ENCODE results near the gene CACNA1E. TPM values are rescaled to one million over a fixed set of nuclear protein-coding genes. Genes with fewer than 3 reads are reported as not detected.

The CACNA1E gene
- total RNA-seq, 1 experiment from 2014 or later, result 0.46 TPM

DNA sequence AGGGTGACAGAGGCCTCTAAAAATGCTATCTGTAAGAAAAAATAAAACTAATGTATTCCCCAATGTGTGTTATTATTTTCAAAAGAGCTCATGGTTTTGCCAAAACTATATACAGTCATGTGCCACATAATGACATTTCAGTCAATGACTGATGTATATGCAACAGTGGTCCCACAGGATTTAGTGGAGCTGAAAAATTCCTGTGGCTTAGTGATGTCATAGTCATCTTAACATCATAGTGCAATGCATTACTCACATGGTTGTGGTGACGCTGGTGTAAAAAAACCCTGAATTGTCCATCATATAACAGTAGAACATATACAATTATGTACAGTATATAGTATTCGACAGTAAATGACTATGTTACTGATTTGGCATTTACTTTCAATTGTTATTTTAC is 172.4 kb downstream of the CACNA1E start:
- Histone ChIP-seq H2BK12ac (ENCODE audit: insufficient read length, low read depth, low read length) (no peak overlapping the region), H4K20me1 (ENCODE audit: control insufficient read depth, insufficient read depth, insufficient read length) (no peaks in the 10 kb centered on the region), H3K14ac (ENCODE audit: insufficient read depth, low read length) (no peak overlapping the region), H2BK5ac (ENCODE audit: insufficient read length, low read length) (no peak overlapping the region), H3K9ac (ENCODE audit: extremely low read depth, insufficient read length, low read length) (no peak overlapping the region), H4K91ac (ENCODE audit: insufficient read length, low read depth, low read length) (no peak overlapping the region), H3K79me2 (ENCODE audit: insufficient read depth, low read length) (no peaks in the 10 kb centered on the region), H4K8ac (replicated peaks; ENCODE audit: insufficient read length, low read depth, low read length) (no peak overlapping the region), H2AFZ (ENCODE audit: low read length) (no peak overlapping the region), H3K79me1 (ENCODE audit: insufficient read depth, low read depth, low read length, poor library complexity, severe bottlenecking) (no peaks in the 10 kb centered on the region), H2BK15ac (ENCODE audit: low read depth, low read length) (no peak overlapping the region), H3K4me1 (ENCODE audit: insufficient read depth, low read length) (no peaks in the 10 kb centered on the region; the same call in 1 of the 2 replicates), H2BK20ac (ENCODE audit: low read depth, low read length, poor library complexity, severe bottlenecking) (no peak overlapping the region), H3T11ph (ENCODE audit: low read length) (no peak overlapping the region), H3K27me3 (ENCODE audit: insufficient read depth, low read length) (no peaks in the 10 kb centered on the region), H3K18ac (ENCODE audit: insufficient read length, low read depth, low read length) (no peak overlapping the region), H3K23me2 (ENCODE audit: insufficient read length, low read depth, low read length, poor library complexity, severe bottlenecking) (no peaks in the 10 kb centered on the region), H2AK5ac (ENCODE audit: insufficient read length, low read length) (no peak overlapping the region), H4K5ac (ENCODE audit: insufficient read length, low read depth, low read length) (no peak overlapping the region), H3K4me2 (ENCODE audit: insufficient read depth, insufficient read length, low read length) (no peak overlapping the region), H3K23ac (ENCODE audit: insufficient read length, low read depth, low read length) (no peak overlapping the region), H3K9me3 (ENCODE audit: control insufficient read depth, low read depth, low read length) (no peaks in the 10 kb centered on the region), H3K27ac (ENCODE audit: insufficient read length, low read depth, low read length) (no peak overlapping the region), H2BK120ac (ENCODE audit: low read depth, low read length, poor library complexity, severe bottlenecking) (no peak overlapping the region), H3K4ac (ENCODE audit: low read depth, low read length) (no peak overlapping the region), H3K56ac (ENCODE audit: insufficient read length, low read depth, low read length) (no peak overlapping the region)
- H3K9me3 Mint-ChIP-seq, result peaks cover 0 to 8% of the 10 kb centered on the region in 2 experiments; a peak in 4 of 5 replicates
- no CpG with 5 or more reads among the region's 2 CpGs for WGBS (ENCODE audit: extremely low coverage, insufficient read length, low lambda C conversion rate)
- no peak for DNase-seq
- no peak overlapping the region for H3K27ac Mint-ChIP-seq
- H3K4me3 Mint-ChIP-seq, result no peak overlapping the region
- TF ChIP-seq, protein P1, sequence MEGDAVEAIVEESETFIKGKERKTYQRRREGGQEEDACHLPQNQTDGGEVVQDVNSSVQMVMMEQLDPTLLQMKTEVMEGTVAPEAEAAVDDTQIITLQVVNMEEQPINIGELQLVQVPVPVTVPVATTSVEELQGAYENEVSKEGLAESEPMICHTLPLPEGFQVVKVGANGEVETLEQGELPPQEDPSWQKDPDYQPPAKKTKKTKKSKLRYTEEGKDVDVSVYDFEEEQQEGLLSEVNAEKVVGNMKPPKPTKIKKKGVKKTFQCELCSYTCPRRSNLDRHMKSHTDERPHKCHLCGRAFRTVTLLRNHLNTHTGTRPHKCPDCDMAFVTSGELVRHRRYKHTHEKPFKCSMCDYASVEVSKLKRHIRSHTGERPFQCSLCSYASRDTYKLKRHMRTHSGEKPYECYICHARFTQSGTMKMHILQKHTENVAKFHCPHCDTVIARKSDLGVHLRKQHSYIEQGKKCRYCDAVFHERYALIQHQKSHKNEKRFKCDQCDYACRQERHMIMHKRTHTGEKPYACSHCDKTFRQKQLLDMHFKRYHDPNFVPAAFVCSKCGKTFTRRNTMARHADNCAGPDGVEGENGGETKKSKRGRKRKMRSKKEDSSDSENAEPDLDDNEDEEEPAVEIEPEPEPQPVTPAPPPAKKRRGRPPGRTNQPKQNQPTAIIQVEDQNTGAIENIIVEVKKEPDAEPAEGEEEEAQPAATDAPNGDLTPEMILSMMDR (conservative IDR thresholded peaks at IDR 0.05), result no peak
- H3K4me1 Mint-ChIP-seq, result peaks cover 7 to 8% of the 10 kb centered on the region in 2 experiments
- H3K36me3 Mint-ChIP-seq (ENCODE audit: insufficient read depth in 1 of 3, low read depth in 3 of 3), result peaks cover 0 to 14% (median 4%) of the 10 kb centered on the region in 3 experiments; a peak in 5 of 7 replicates
- peaks cover under 1% of the 10 kb centered on the region; the same call in 1 of the 2 replicates for H3K27me3 Mint-ChIP-seq (ENCODE audit: low read depth)
